Fibroblast of lung (primary cell): ENCODE results near the gene RADIL. TPM values are rescaled to one million over a fixed set of nuclear protein-coding genes. Genes with fewer than 3 reads are reported as not detected.

Source experiments
- DNase-seq, 2 donors: peaks; one replicate each; pipeline versions ENCODE4 v3.0.0 to v3.0.0-alpha.2; 2010; ENCODE audit warnings: low read depth in 2 of 2
- H2AFZ ChIP-seq: 2 replicates; pipeline ENCODE4 v1.5.1; 2012; ENCODE audit warnings: low read length, control low read depth, inconsistent platforms
- H3K27ac ChIP-seq: 2 replicates; pipeline ENCODE4 v1.5.1; 2011; ENCODE audit warnings: low read length, control low read depth; ENCODE audit not compliant: insufficient read depth
- H3K27me3 ChIP-seq: 2 replicates; pipeline ENCODE4 v1.5.1; 2011; ENCODE audit warnings: mild to moderate bottlenecking, low read length; ENCODE audit not compliant: control insufficient read depth, insufficient read depth
- H3K36me3 ChIP-seq: 2 replicates; pipeline ENCODE4 v1.5.1; 2011; ENCODE audit warnings: low read length; ENCODE audit not compliant: control insufficient read depth, insufficient read depth
- H3K4me1 ChIP-seq: 2 replicates; pipeline ENCODE4 v1.5.1; 2011; ENCODE audit warnings: low read length; ENCODE audit not compliant: control insufficient read depth, insufficient read depth; ENCODE audit errors: extremely low read depth
- H3K4me2 ChIP-seq: 2 replicates; pipeline ENCODE4 v1.5.1; 2011; ENCODE audit warnings: low read length, control low read depth; ENCODE audit not compliant: insufficient read depth; ENCODE audit errors: extremely low read depth
- H3K4me3 ChIP-seq, 4 experiments: fragments of 200-600 bp in 1 of 4; sonication (generic) in 1 of 4; replicated peaks in 1 of 4; 2 replicates each; pipeline ENCODE4 v1.5.1; 2011 to 2016; ENCODE audit warnings: low read length in 4 of 4, low read depth in 3 of 4, mild to moderate bottlenecking in 3 of 4, control low read depth in 2 of 4, inconsistent platforms in 1 of 4, mixed read lengths in 1 of 4; ENCODE audit not compliant: insufficient read depth in 1 of 4; ENCODE audit errors: control extremely low read depth in 1 of 4
- H3K79me2 ChIP-seq: 2 replicates; pipeline ENCODE4 v1.5.1; 2012; ENCODE audit warnings: mild to moderate bottlenecking, low read length, inconsistent platforms; ENCODE audit not compliant: control insufficient read depth, insufficient read depth
- H3K9ac ChIP-seq: 2 replicates; pipeline ENCODE4 v1.5.1; 2011; ENCODE audit warnings: mild to moderate bottlenecking, low read length, control low read depth; ENCODE audit not compliant: insufficient read depth
- H3K9me3 ChIP-seq: 2 replicates; pipeline ENCODE4 v1.5.1; 2012; ENCODE audit warnings: low read depth, low read length; ENCODE audit not compliant: control insufficient read depth, insufficient read depth
- H4K20me1 ChIP-seq: 2 replicates; pipeline ENCODE4 v1.5.1; 2011; ENCODE audit warnings: low read length; ENCODE audit not compliant: control insufficient read depth, insufficient read depth; ENCODE audit errors: extremely low read depth
- CTCF ChIP-seq, 2 donors: IDR thresholded peaks in 1 of 2; conservative IDR thresholded peaks in 1 of 2; 1 replicate in 1 of 2; 2 replicates in 1 of 2; pipeline ENCODE4 v1.5.1; 2011 to 2012; ENCODE audit warnings: low read length in 2 of 2, control low read depth in 1 of 2, inconsistent platforms in 1 of 2, low read depth in 1 of 2, mild to moderate bottlenecking in 1 of 2
- EZH2 ChIP-seq: IDR thresholded peaks from 2 replicates; pipeline ENCODE4 v1.5.1; 2012; ENCODE audit warnings: low read length, control low read depth, mild to moderate bottlenecking; ENCODE audit errors: missing control alignments
- polyA plus RNA-seq, 2 donors: library from polyadenylated mRNA; depleted of rRNA in 1 of 2; stranded (reverse) in 1 of 2; unstranded in 1 of 2; fragments of >200 nt; gene quantifications; 2 replicates each; pipeline ENCODE4 v1.2.1, GENCODE V29; 2011 to 2012; ENCODE audit warnings: missing spikeins in 1 of 2
- total RNA-seq: library from RNA; depleted of rRNA; stranded (reverse); fragments of >200 nt; gene quantifications from 2 replicates; pipeline ENCODE4 v1.2.1, GENCODE V29; 2014

RADIL gene
- total and polyA plus RNA-seq, 2 donors (not counting 1 experiment from before 2014, with no cell fraction given) = 0.33 to 0.85 TPM

DNA sequence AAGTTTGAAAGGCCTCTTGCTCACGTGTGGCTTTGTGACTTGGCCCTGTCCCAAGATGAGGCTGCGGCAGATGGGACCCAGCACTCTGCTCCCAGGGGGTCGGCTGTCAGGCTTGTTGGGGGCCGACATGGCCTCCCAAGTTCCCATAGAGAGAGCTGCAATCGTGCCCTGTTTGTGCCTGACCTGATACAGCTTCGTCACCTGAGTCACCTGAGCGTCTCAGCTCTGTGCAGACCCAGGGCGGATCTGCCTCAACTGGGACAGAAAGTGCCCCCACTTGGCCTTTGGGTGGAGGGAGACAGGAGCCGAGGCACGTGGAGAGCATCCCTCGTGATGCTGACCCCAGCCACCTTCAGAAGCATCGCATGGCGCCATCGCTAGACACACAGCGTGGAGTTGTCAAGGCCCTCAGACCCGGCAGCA, 43.4 kb downstream of the RADIL start:
- no peak overlapping the region for H3K4me2 ChIP-seq
- no peak for TF ChIP-seq CTCF (conservative IDR thresholded peaks at IDR 0.05 in 1 of 2, IDR thresholded peaks at IDR 0.05 in 1 of 2; ENCODE audit: low read depth in 1 of 2, low read length in 2 of 2)
- TF ChIP-seq EZH2 = no peak

GRCh38 chr7:4838626-4839334, 44.7 kb downstream of the RADIL start:
- H2AFZ ChIP-seq = no peak overlapping the region
- H3K4me2 ChIP-seq = no peak overlapping the region
- TF ChIP-seq EZH2 = no peak
- TF ChIP-seq CTCF (conservative IDR thresholded peaks at IDR 0.05 in 1 of 2, IDR thresholded peaks at IDR 0.05 in 1 of 2; ENCODE audit: low read depth in 1 of 2, low read length in 2 of 2) = no peak
- no peak for DNase-seq
- no peak overlapping the region for H3K9ac ChIP-seq
- H3K79me2 ChIP-seq = no peaks in the 10 kb centered on the region
- no peaks in the 10 kb centered on the region for H4K20me1 ChIP-seq
- H3K9me3 ChIP-seq = no peaks in the 10 kb centered on the region
- H3K36me3 ChIP-seq = no peaks in the 10 kb centered on the region
- H3K27ac ChIP-seq = no peak overlapping the region
- H3K27me3 ChIP-seq = no peaks in the 10 kb centered on the region
- no peak overlapping the region for H3K4me3 ChIP-seq
- no peaks in the 10 kb centered on the region for H3K4me1 ChIP-seq

More for the DNA sequence above, 43.4 kb downstream of the RADIL start:
- Histone ChIP-seq H3K27me3 (no peaks in the 10 kb centered on the region), H3K9me3 (no peaks in the 10 kb centered on the region), H3K9ac (no peak overlapping the region), H3K4me3 (no peak overlapping the region), H3K4me1 (no peaks in the 10 kb centered on the region), H2AFZ (no peak overlapping the region), H3K36me3 (no peaks in the 10 kb centered on the region), H4K20me1 (no peaks in the 10 kb centered on the region), H3K27ac (no peak overlapping the region), H3K79me2 (no peaks in the 10 kb centered on the region)
- no peak for DNase-seq

DNA sequence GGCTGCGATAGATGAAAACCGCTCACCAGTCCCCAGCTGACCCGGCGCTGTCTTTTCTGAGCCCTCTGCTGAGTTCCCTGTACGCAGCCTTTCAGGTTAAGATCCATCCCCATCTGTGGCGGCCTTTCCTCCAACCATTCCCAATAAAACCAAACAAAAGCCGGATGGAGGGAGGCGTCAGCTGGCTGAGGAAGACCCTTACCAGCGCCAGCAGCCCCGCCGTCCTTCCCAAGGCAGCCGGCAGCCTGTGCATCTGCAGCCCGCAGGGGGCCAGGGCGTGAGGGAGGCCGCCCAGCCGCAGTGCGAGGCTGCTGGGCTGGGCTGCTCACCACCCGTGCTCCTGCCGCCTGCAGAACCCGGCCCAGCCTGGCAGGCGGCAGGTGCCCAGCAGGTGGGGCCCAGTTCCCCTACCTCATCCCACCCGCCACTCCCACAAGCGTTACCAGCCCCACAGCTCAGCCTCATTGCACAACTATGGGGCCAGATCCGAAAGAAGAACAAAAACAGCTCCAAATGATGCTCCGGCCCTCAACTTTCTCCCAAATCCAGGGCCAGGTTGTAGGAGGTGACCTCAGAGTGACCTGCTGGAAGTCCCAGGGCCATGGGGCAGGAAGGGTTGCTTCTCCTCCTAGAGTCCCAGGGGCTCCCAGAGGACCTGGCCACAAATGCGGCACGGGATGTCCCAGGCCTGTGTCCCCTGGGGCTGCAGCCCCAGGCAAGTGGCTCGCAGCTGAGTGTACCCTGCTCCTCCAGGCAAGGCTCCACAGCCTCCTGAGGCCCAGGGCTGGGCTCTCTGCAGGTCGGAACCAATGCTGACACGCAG, 45.5 kb downstream of the RADIL start:
- no peaks in the 10 kb centered on the region for H4K20me1 ChIP-seq
- DNase-seq = no peak
- H3K4me1 ChIP-seq = no peaks in the 10 kb centered on the region
- H3K79me2 ChIP-seq = no peaks in the 10 kb centered on the region
- no peak overlapping the region for H3K4me2 ChIP-seq
- TF ChIP-seq EZH2 (no peak), CTCF (conservative IDR thresholded peaks at IDR 0.05 in 1 of 2, IDR thresholded peaks at IDR 0.05 in 1 of 2; ENCODE audit: low read depth in 1 of 2, low read length in 2 of 2) (no peak)
- no peak overlapping the region for H3K27ac ChIP-seq
- no peak overlapping the region for H2AFZ ChIP-seq
- H3K4me3 ChIP-seq = no peak overlapping the region
- H3K36me3 ChIP-seq = no peaks in the 10 kb centered on the region
- no peaks in the 10 kb centered on the region for H3K27me3 ChIP-seq
- H3K9ac ChIP-seq = no peak overlapping the region
- no peaks in the 10 kb centered on the region for H3K9me3 ChIP-seq
